DND-41 (cell line): ENCODE results near the gene ELAC2.

ENCODE experiments used
- ATAC-seq: fragments of 200-7000 bp; cut with Tn5 transposase; 3 replicates; pipeline ENCODE4 v1.9.1; 2021; ENCODE audit warnings: low read depth; ENCODE audit not compliant: insufficient read depth
- DNase-seq: peaks from one replicate; pipeline ENCODE4 v3.0.0-alpha.2; 2020
- H2AFZ ChIP-seq: 2 replicates; pipeline ENCODE4 v1.6.0; 2012; ENCODE audit warnings: low read depth, low read length
- H3K27ac ChIP-seq: 2 replicates; pipeline ENCODE4 v1.5.1; 2012; ENCODE audit warnings: low read length, inconsistent platforms
- H3K27me3 ChIP-seq: fragments of 200-600 bp; sonication (generic); 2 replicates; pipeline ENCODE4 v1.6.0; 2012; ENCODE audit warnings: low read length, mild to moderate bottlenecking, inconsistent platforms; ENCODE audit not compliant: insufficient read depth, poor library complexity
- H3K36me3 ChIP-seq: 2 replicates; pipeline ENCODE4 v1.5.1; 2012; ENCODE audit warnings: low read length, inconsistent platforms; ENCODE audit not compliant: insufficient read depth
- H3K4me1 ChIP-seq: 2 replicates; pipeline ENCODE4 v1.5.1; 2012; ENCODE audit warnings: mild to moderate bottlenecking, low read length; ENCODE audit not compliant: insufficient read depth
- H3K4me2 ChIP-seq: 2 replicates; pipeline ENCODE4 v1.6.0; 2012; ENCODE audit warnings: mild to moderate bottlenecking, moderate library complexity, low read length, inconsistent platforms; ENCODE audit not compliant: insufficient read depth
- H3K4me3 ChIP-seq, 2 experiments: fragments of 200-600 bp in 1 of 2; shearing (Covaris generic) in 1 of 2; 2 replicates each; pipeline ENCODE4 v1.5.1; 2012 to 2016; ENCODE audit warnings: inconsistent platforms in 2 of 2, low read length in 2 of 2, mild to moderate bottlenecking in 2 of 2, low read depth in 1 of 2, moderate library complexity in 1 of 2
- H3K79me2 ChIP-seq: 2 replicates; pipeline ENCODE4 v1.6.0; 2012; ENCODE audit warnings: low read length, inconsistent platforms; ENCODE audit not compliant: insufficient read depth
- H3K9ac ChIP-seq: 2 replicates; pipeline ENCODE4 v1.6.0; 2012; ENCODE audit warnings: low read depth, mild to moderate bottlenecking, inconsistent platforms, low read length, moderate library complexity
- H3K9me3 ChIP-seq: 2 replicates; pipeline ENCODE4 v1.5.1; 2012; ENCODE audit warnings: low read length, moderate library complexity, mild to moderate bottlenecking, inconsistent platforms; ENCODE audit not compliant: insufficient read depth, severe bottlenecking
- H4K20me1 ChIP-seq: 2 replicates; pipeline ENCODE4 v1.6.0; 2012; ENCODE audit warnings: low read length; ENCODE audit not compliant: insufficient read depth
- EZH2 ChIP-seq: IDR thresholded peaks from 3 replicates; pipeline ENCODE4 v1.6.1; 2012; ENCODE audit warnings: borderline replicate concordance, low read depth, mild to moderate bottlenecking, moderate library complexity, low read length, inconsistent platforms; ENCODE audit not compliant: severe bottlenecking
- TF ChIP-seq, protein P1 (sequence below): IDR thresholded peaks from 2 replicates; pipeline ENCODE4 v1.5.1; 2012; ENCODE audit warnings: borderline replicate concordance, low read length, moderate library complexity, mild to moderate bottlenecking; ENCODE audit not compliant: poor library complexity, severe bottlenecking; ENCODE audit errors: extremely low read depth

ELAC2 gene

DNA sequence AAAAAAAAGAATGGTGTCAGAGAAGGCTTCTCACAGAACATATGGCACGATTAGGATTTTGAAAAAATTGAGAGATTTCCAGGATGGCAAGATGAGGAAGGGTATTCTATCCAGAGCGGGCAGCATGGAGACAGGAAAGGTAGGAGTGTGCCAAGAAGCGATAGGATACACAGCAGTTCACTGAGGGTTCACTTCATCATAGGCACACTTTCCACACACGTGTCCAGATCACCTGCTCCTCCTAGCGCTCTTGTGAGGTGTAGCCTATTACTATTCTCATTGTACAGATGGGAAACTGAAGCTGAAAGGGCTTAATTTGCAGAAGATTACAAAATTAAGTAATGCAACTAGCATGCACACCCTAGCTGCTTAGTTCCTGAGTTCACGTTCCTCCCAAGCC, 6.2 kb upstream of the ELAC2 start:
- Histone ChIP-seq H3K27ac (no peak overlapping the region), H3K36me3 (no peaks in the 10 kb centered on the region), H3K4me1 (peaks cover 9% of the 10 kb centered on the region), H2AFZ (peak overlapping the region; percentile 53; the same call in 1 of the 2 replicates), H3K79me2 (no peaks in the 10 kb centered on the region), H3K4me3 (no peak overlapping the region), H3K9ac (no peak overlapping the region), H3K4me2 (peak overlapping the region; percentile 51; the same call in 1 of the 2 replicates), H3K27me3 (no peaks in the 10 kb centered on the region), H3K9me3 (no peaks in the 10 kb centered on the region), H4K20me1 (no peaks in the 10 kb centered on the region)
- DNase-seq, result no peak
- TF ChIP-seq, protein P1, sequence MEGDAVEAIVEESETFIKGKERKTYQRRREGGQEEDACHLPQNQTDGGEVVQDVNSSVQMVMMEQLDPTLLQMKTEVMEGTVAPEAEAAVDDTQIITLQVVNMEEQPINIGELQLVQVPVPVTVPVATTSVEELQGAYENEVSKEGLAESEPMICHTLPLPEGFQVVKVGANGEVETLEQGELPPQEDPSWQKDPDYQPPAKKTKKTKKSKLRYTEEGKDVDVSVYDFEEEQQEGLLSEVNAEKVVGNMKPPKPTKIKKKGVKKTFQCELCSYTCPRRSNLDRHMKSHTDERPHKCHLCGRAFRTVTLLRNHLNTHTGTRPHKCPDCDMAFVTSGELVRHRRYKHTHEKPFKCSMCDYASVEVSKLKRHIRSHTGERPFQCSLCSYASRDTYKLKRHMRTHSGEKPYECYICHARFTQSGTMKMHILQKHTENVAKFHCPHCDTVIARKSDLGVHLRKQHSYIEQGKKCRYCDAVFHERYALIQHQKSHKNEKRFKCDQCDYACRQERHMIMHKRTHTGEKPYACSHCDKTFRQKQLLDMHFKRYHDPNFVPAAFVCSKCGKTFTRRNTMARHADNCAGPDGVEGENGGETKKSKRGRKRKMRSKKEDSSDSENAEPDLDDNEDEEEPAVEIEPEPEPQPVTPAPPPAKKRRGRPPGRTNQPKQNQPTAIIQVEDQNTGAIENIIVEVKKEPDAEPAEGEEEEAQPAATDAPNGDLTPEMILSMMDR, result no peak
- TF ChIP-seq EZH2, result no peak
- 0 out of 3 replicates have a peak, but pooled peaks have one; percentile 10 for ATAC-seq

DNA sequence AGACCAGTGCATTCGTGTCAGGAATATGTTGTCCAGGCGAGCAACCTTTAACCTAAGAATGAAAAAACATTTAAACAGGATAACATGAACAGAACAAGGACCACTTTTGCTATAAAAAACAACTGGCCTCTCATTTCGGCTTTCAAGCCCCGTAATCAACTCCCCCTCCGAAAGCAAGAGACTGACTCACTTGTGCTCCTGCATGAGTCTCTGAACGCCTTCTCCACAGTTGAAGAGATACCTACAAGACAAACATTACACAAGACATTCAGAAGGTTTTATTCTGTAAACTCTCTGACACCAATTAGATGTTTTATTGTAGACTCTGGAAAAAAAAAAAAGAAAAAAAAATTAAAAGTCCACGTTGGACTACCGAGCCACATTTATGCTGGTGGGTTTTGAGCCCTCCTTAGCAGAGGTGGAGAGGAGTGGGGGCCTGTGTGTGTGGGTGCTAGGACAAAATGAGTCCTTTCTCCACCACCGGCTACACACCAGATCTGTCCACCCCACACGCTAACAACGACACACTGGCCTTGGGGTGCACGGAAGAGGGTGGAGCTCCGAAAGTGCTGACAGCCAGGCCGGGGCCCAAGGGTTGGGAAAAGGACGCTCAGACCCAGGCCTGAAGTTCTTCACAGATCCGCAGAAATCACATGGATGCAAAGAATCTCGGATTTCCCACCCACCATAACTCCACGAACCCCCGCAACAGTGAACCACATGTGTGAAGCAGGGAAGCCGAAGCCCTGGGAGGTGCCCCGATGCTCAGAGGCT, 759 bp downstream of the ELAC2 start:
- peaks cover 27% of the 10 kb centered on the region for H3K79me2 ChIP-seq
- peak; percentile 1; the same call in 1 of the 3 replicates for ATAC-seq
- H3K27me3 ChIP-seq, result no peaks in the 10 kb centered on the region
- H3K27ac ChIP-seq, result peak overlapping the region; percentile 80
- no peak for TF ChIP-seq EZH2
- TF ChIP-seq, protein P1, result no peak
- peaks cover 48% of the 10 kb centered on the region for H3K36me3 ChIP-seq
- H3K9ac ChIP-seq, result peak overlapping the region; percentile 88
- no peaks in the 10 kb centered on the region for H4K20me1 ChIP-seq
- peaks cover 28% of the 10 kb centered on the region for H3K4me1 ChIP-seq
- peak overlapping the region; percentile 86 for H3K4me2 ChIP-seq
- H3K4me3 ChIP-seq, result peak overlapping the region; percentile 95 to 99
- peak overlapping the region; percentile 93 for H2AFZ ChIP-seq
- H3K9me3 ChIP-seq, result no peaks in the 10 kb centered on the region
- DNase-seq, result no peak

DNA sequence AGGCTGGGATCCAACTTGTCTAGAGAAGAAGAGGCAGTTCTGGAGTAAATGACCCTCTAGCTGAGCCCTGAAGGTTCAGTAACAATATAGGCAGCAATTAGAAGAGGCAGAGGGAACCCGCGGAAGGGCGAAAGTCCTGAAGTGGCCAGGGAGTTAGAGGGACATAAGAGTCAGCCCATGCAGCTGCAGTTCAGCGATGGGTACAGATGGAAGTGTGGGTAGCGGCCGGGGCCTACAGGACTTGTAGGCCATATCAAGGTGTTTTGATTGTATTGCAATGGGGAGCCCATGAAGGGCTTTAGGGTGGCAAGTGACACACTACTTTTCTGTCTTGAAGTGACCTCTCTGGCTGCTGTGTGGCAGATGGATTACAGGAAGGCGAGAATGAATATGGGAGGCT, 3.0 kb downstream of the ELAC2 start:
- Histone ChIP-seq H3K27me3 (no peaks in the 10 kb centered on the region), H3K79me2 (peaks cover 27% of the 10 kb centered on the region), H3K9me3 (no peaks in the 10 kb centered on the region), H3K9ac (no peak overlapping the region), H2AFZ (no peak overlapping the region), H3K4me3 (no peak overlapping the region), H3K4me1 (peaks cover 28% of the 10 kb centered on the region), H3K36me3 (peaks cover 71% of the 10 kb centered on the region), H4K20me1 (no peaks in the 10 kb centered on the region), H3K4me2 (no peak overlapping the region), H3K27ac (no peak overlapping the region)
- TF ChIP-seq EZH2, result no peak
- TF ChIP-seq, protein P1, result no peak
- no peak for DNase-seq
- ATAC-seq, result no peak
